ENCODE data around the gene SND1.

SND1 gene

DNA sequence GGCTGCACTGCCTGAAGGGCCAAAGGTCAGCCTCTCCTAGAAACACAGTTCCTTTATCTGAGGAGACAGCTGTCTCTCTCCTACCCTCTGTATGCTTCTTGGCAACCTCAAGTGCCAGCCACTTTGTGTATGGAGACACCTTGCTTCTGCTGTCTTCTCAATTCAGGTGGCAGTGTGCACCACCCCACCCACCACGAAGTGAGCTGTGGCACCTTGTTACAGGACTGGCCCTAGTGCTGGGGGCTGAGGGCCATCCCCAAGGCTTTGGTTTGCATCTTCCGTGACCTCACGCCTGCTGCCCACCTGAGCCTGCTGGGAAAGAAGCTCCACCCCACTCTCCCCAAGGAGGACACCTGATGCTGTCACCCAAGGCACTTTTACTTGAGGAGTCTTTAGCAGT lies 426.3 kb downstream of the SND1 start:
- DNase-seq (ENCODE audit: low spot score), result no peak
- in situ Hi-C loops (cut with MboI; ENCODE audit: low pct_unique_long_range_greater_than_20kb, low sequenced_read_pairs, unreplicated experiment), result no loop called here
- TF ChIP-seq, protein P1, sequence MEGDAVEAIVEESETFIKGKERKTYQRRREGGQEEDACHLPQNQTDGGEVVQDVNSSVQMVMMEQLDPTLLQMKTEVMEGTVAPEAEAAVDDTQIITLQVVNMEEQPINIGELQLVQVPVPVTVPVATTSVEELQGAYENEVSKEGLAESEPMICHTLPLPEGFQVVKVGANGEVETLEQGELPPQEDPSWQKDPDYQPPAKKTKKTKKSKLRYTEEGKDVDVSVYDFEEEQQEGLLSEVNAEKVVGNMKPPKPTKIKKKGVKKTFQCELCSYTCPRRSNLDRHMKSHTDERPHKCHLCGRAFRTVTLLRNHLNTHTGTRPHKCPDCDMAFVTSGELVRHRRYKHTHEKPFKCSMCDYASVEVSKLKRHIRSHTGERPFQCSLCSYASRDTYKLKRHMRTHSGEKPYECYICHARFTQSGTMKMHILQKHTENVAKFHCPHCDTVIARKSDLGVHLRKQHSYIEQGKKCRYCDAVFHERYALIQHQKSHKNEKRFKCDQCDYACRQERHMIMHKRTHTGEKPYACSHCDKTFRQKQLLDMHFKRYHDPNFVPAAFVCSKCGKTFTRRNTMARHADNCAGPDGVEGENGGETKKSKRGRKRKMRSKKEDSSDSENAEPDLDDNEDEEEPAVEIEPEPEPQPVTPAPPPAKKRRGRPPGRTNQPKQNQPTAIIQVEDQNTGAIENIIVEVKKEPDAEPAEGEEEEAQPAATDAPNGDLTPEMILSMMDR (IDR thresholded peaks at IDR 0.05; ENCODE audit: extremely low read depth, insufficient read depth, missing control alignments), result no peak

DNA sequence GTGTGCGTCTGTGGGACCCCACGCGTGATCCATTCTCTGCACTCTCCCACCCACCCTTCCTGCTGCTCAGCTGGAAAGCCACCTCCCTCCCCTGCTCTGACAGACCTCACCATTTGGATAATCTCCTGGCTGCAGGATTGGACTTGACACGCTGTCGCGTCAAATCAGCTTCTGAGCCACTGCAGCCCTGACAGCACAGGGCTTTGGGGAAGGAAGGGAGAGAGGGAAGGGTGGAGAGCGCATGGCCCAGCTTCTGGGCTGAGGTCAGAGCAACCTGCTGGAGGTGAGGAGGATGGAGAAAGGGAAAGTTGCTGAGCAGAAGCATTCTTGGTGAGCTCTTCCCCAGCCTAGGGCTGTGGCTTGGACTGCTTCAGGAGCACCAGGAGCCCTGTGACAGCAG lies 428.2 kb downstream of the SND1 start:
- TF ChIP-seq, protein P1 (IDR thresholded peaks at IDR 0.05; ENCODE audit: extremely low read depth, insufficient read depth, missing control alignments), result no peak
- in situ Hi-C loops (cut with MboI; ENCODE audit: low pct_unique_long_range_greater_than_20kb, low sequenced_read_pairs, unreplicated experiment), result no loop called here
- no peak for DNase-seq (ENCODE audit: low spot score)

DNA sequence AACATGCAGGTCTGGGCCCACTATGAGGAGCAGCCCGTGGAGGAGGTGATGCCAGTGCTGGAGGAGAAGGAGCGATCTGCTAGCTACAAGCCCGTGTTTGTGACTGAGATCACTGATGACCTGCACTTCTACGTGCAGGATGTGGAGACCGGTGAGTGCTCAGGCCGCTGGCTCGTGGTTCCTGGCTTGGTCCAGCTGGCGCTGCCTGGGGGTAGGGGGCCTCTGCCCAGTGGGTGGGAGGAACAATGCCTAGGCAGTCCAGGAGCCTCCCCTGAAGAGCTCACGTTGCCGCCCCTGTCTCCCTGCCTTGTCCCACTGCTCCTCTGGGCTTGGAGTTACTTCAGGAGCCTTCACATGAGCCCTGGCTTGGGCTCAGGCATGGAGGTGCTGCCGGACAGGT lies 429.4 kb downstream of the SND1 start:
- in situ Hi-C loops (cut with MboI; ENCODE audit: low pct_unique_long_range_greater_than_20kb, low sequenced_read_pairs, unreplicated experiment), result no loop called here
- TF ChIP-seq, protein P1 (IDR thresholded peaks at IDR 0.05; ENCODE audit: extremely low read depth, insufficient read depth, missing control alignments), result no peak
- DNase-seq (ENCODE audit: low spot score), result no peak

DNA sequence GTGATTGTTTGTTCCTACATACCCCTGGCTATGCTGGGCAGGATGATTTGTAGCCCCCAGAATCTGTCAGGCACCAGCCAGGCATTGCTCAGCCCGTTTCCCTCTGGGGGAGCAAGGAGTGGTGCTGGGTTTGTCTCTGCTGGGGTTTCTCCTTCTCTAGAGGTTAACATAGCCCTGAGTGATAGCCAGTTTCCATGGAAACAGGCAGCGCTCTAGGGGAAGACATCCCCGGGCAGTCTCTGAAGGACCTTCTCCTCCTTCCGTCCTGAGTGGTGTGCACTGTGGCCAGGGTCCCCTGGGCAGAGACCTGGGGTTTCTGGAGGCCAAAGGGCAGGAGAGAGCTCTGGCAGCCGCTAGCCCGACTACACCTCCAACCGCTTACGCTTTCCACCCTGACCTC lies 429.8 kb downstream of the SND1 start:
- DNase-seq (ENCODE audit: low spot score), result no peak
- TF ChIP-seq, protein P1 (IDR thresholded peaks at IDR 0.05; ENCODE audit: extremely low read depth, insufficient read depth, missing control alignments), result no peak
- in situ Hi-C loops (cut with MboI; ENCODE audit: low pct_unique_long_range_greater_than_20kb, low sequenced_read_pairs, unreplicated experiment), result no loop called here

DNA sequence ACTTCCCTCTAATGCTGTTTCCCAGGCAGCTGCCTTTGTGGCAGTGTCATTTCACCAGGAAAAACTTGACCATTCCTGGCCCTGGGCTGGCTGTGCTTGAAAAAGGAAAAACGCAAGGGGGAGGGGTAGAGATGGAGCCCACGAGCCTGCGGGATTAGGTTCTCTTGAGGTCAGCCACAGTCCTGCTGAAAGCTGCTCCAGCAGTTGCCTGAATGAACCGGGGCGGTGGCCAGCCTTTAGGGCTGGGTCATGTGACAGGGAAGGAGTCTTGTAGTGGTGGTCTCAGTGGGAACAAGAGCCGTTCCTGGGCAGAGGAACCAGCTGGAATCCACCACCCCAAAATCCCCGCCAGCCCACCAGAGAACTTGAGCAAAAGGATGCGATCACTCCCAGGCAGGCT lies 430.4 kb downstream of the SND1 start:
- no peak for DNase-seq (ENCODE audit: low spot score)
- in situ Hi-C loops (cut with MboI; ENCODE audit: low pct_unique_long_range_greater_than_20kb, low sequenced_read_pairs, unreplicated experiment), result no loop called here
- TF ChIP-seq, protein P1 (IDR thresholded peaks at IDR 0.05; ENCODE audit: extremely low read depth, insufficient read depth, missing control alignments), result no peak

DNA sequence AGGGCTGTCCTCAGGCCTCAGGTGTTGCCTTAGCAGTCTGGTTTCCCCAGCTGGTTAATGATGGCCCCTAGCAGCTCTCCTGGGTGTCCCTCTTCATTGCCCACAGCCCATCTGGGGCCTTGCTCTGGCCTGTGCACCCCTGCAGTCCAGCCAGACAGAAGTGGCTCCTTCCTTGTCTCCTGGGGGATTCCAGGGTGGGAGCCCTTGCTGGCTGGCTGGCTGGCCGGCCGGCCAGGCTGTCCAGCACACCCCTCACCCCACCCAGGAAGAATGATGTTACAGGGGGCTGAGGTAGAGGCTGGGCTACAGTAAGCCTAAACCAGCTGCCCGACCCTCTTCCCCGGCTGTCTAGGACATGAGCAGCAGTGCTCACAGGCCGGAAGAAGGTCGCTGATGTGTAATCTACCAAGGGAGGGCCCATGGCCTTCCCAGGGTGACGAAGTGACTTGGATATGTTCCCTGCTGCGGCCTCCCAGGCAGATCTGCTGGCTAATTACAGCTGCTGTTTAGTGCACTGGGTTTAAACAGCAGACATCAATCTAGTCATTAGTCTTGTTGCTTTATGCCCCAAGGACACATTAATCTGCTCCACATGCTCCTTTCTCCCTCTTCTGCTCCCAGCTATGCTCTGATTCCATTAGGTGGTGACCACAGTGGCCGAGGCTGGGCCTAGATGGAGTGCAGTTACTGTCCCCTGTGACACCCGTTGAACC lies 433.1 kb downstream of the SND1 start:
- in situ Hi-C loops (cut with MboI; ENCODE audit: low pct_unique_long_range_greater_than_20kb, low sequenced_read_pairs, unreplicated experiment), result no loop called here
- DNase-seq (ENCODE audit: low spot score), result no peak
- TF ChIP-seq, protein P1 (IDR thresholded peaks at IDR 0.05; ENCODE audit: extremely low read depth, insufficient read depth, missing control alignments), result no peak
